Measurements from ENCODE around the gene TBC1D8. TPM values are rescaled to one million over a fixed set of nuclear protein-coding genes. Genes with fewer than 3 reads are reported as not detected.

Gene TBC1D8
- total RNA-seq, 1 donor from 2014 or later = 25.3 TPM

DNA sequence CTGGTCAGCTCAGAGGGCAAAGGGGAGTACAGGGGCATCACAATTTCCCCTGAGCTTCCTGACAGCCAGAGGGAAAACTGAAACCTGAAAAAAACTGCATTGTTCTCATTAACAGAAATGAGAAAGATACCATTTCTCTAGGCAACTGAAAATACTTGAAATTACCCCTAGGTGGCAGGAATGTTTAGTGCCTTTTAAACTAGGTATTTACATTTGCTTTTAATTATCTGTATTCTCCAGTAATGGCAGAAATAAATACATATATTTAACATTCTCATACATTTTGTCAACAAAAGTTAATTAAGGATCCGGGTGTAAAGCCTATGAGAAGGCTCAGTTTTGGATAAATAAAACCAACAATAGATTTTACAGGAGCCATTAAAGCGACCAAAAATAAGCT, 114.6 kb downstream of the TBC1D8 start:
- no peak for FAIRE-seq
- TF ChIP-seq, protein P1, sequence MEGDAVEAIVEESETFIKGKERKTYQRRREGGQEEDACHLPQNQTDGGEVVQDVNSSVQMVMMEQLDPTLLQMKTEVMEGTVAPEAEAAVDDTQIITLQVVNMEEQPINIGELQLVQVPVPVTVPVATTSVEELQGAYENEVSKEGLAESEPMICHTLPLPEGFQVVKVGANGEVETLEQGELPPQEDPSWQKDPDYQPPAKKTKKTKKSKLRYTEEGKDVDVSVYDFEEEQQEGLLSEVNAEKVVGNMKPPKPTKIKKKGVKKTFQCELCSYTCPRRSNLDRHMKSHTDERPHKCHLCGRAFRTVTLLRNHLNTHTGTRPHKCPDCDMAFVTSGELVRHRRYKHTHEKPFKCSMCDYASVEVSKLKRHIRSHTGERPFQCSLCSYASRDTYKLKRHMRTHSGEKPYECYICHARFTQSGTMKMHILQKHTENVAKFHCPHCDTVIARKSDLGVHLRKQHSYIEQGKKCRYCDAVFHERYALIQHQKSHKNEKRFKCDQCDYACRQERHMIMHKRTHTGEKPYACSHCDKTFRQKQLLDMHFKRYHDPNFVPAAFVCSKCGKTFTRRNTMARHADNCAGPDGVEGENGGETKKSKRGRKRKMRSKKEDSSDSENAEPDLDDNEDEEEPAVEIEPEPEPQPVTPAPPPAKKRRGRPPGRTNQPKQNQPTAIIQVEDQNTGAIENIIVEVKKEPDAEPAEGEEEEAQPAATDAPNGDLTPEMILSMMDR (IDR thresholded peaks at IDR 0.05; ENCODE audit: insufficient read depth, low read length, severe bottlenecking) = peak; percentile 15

DNA sequence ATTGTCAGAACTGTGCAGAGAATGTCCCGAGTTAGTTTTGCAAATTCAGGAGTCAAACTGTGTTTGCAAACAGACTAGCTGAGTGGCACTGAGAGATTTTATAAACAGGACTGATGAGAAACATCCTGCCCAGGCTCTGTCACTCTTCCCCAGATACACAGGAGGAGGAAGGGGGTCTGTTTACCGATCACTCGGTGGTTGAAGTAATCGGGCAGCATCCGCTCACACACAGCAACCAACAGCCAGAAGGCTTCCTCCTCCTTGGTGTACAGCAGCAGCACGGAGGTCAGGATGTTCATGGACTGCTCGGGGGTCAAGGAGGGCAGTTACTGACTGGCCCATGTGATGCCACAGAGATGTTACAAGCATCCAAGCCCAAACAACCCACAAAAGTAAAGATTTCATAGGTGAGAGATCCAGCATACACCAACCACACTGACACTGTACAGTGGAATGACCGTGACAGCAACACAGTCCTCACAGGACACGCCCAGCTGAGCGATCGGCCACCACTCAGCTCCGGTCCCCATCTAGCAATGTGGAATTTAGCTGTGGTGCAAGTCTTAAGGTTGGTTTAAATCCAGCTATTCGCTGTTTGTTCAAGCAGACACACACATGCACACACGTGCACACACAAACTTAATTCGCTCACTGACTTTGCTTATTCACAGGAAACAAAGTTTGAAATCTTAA, 119.0 kb downstream of the TBC1D8 start:
- no peaks in the 10 kb centered on the region for H3K27me3 ChIP-seq (ENCODE audit: control insufficient read depth, insufficient read depth, low read length)
- TF ChIP-seq, protein P1 (IDR thresholded peaks at IDR 0.05; ENCODE audit: insufficient read depth, low read length, severe bottlenecking) = no peak
- no peak for FAIRE-seq
- no peak overlapping the region for H3K4me3 ChIP-seq (ENCODE audit: low read depth, low read length)
- peaks cover 40% of the 10 kb centered on the region for H3K36me3 ChIP-seq (ENCODE audit: control insufficient read depth, insufficient read depth, low read length)
- DNase-seq (ENCODE audit: low read depth) = no peak

More for the DNA sequence above, 114.6 kb downstream of the TBC1D8 start:
- peaks cover 41% of the 10 kb centered on the region for H3K36me3 ChIP-seq (ENCODE audit: control insufficient read depth, insufficient read depth, low read length)
- H3K27me3 ChIP-seq (ENCODE audit: control insufficient read depth, insufficient read depth, low read length) = no peaks in the 10 kb centered on the region
- peak; percentile 35 for DNase-seq (ENCODE audit: low read depth)
- no peak overlapping the region for H3K4me3 ChIP-seq (ENCODE audit: low read depth, low read length)

DNA sequence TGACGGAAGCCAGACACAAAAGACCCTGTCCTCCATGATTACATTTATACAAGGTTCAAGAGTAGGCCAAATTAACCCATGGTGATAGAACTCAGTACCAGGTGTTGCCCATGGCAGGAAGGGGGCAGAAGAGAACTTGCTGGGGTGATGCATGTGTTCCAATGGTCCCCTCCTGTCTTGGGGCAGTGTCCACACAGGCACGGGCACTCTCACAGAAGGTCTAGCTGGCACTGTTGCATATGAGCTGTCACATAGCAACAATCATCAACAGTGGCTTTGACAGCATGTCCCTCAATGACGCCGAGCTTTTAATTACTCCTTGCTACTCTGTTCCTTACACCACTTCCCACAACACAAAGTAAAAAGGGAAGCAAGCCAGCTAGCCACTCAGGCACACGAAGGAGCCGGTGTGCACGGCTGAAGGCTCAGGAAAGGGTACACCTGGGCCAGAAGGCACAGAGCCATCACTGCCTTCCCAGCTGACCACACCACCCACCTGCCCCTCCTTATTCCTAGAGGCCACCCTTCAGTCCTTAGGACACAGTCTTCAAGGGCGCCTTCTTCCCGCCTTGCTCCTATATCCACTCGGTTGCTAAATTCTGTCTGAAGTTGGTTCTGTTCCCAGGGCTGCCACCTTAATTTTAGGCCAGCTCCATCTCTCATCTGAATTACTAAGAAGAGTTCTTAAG, 120.2 kb downstream of the TBC1D8 start:
- no peaks in the 10 kb centered on the region for H3K27me3 ChIP-seq (ENCODE audit: control insufficient read depth, insufficient read depth, low read length)
- DNase-seq (ENCODE audit: low read depth) = no peak
- no peak overlapping the region for H3K4me3 ChIP-seq (ENCODE audit: low read depth, low read length)
- FAIRE-seq = no peak
- TF ChIP-seq, protein P1 (IDR thresholded peaks at IDR 0.05; ENCODE audit: insufficient read depth, low read length, severe bottlenecking) = no peak
- H3K36me3 ChIP-seq (ENCODE audit: control insufficient read depth, insufficient read depth, low read length) = peaks cover 37% of the 10 kb centered on the region

DNA sequence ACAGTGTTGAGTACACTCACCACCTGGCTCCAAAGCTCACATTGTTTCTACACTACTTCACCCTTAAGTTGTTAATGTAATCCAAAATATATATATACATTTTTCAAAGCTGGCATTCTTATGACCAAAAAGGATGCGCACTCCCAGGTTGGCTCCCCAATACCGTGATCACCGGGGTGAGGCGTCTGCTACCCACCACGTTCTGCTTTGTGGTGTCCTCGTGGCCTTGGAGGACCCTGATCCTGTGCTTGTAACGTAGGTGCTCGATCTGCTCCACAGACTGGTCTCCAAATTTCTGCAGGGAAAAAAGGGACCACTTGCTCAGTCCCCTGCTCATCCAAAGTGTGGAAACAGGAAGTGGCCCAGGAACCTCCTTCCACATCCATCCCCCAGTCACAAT, 123.3 kb downstream of the TBC1D8 start:
- Histone ChIP-seq H3K36me3 (ENCODE audit: control insufficient read depth, insufficient read depth, low read length) (peaks cover 19% of the 10 kb centered on the region), H3K4me3 (ENCODE audit: low read depth, low read length) (no peak overlapping the region), H3K27me3 (ENCODE audit: control insufficient read depth, insufficient read depth, low read length) (no peaks in the 10 kb centered on the region)
- TF ChIP-seq, protein P1 (IDR thresholded peaks at IDR 0.05; ENCODE audit: insufficient read depth, low read length, severe bottlenecking) = no peak
- DNase-seq (ENCODE audit: low read depth) (no peak), FAIRE-seq (no peak)

DNA sequence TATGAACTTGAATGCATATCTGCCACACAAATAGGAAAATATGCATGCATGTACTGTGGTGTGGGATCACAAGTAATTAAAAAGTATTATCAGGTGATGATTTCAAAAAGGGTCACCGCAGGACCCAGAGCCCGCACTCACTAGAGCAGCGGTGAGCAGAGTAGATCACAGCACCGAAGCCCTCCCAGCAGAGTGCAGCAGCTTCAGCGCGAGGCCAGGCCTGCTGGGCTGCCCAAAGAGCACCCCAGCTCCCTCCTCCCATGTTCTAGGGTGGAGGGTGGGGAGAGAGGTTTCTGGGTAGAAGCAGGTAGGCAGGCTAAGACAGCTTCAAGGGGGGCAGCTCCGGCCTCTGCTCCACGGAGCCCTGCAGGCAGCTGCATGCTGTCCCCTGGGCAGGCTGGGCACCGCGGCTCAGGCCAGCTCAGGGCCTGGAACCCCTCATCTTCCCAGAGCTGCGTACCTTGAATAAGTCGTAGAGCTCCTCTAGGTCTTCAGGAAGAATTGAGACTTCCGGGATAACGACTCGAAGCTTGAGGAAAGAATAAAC, 124.2 kb downstream of the TBC1D8 start:
- TF ChIP-seq, protein P1 (IDR thresholded peaks at IDR 0.05; ENCODE audit: insufficient read depth, low read length, severe bottlenecking) = no peak
- H3K36me3 ChIP-seq (ENCODE audit: control insufficient read depth, insufficient read depth, low read length) = peaks cover 16% of the 10 kb centered on the region
- H3K27me3 ChIP-seq (ENCODE audit: control insufficient read depth, insufficient read depth, low read length) = no peaks in the 10 kb centered on the region
- H3K4me3 ChIP-seq (ENCODE audit: low read depth, low read length) = no peak overlapping the region
- no peak for FAIRE-seq
- DNase-seq (ENCODE audit: low read depth) = no peak

Measured in bronchial epithelial cell (primary cell).